Rectal smooth muscle tissue (tissue), 1 donor: Measurements from ENCODE around the gene RAB18.
"Not testable (repeated sequence)": the region's sequence is repeated elsewhere in the genome, so short reads cannot be mapped to it uniquely, and the experiment has no call there.

Experiments used
- H3K27ac ChIP-seq: one replicate; pipeline ENCODE4 v1.7.0; 2013; ENCODE audit warnings: low read depth, low read length, inconsistent platforms
- H3K27me3 ChIP-seq: one replicate; pipeline ENCODE4 v1.7.0; 2013; ENCODE audit warnings: low read length; ENCODE audit not compliant: control insufficient read depth, insufficient read depth
- H3K36me3 ChIP-seq: one replicate; pipeline ENCODE4 v1.7.0; 2013; ENCODE audit warnings: low read length; ENCODE audit not compliant: control insufficient read depth, insufficient read depth
- H3K4me1 ChIP-seq: one replicate; pipeline ENCODE4 v1.7.0; 2013; ENCODE audit warnings: low read length; ENCODE audit not compliant: control insufficient read depth, insufficient read depth
- H3K4me3 ChIP-seq: one replicate; pipeline ENCODE4 v1.7.0; 2013; ENCODE audit warnings: low read length
- H3K9ac ChIP-seq: one replicate; pipeline ENCODE4 v1.7.0; 2013; ENCODE audit warnings: low read length

RAB18 gene

GRCh38 chr10:27482984-27483956 lies 20.8 kb upstream of the RAB18 start:
- Histone ChIP-seq H3K9ac (no peak overlapping the region), H3K27ac (peak overlapping the region; percentile 53), H3K4me1 (peaks cover 12% of the 10 kb centered on the region), H3K27me3 (no peaks in the 10 kb centered on the region), H3K36me3 (no peaks in the 10 kb centered on the region), H3K4me3 (peak overlapping the region; percentile 16)

GRCh38 chr10:27485368-27485767 lies 18.7 kb upstream of the RAB18 start:
- Histone ChIP-seq H3K4me3 (no peak overlapping the region), H3K9ac (no peak overlapping the region), H3K36me3 (no peaks in the 10 kb centered on the region), H3K4me1 (peaks cover 12% of the 10 kb centered on the region), H3K27ac (peak overlapping the region; percentile 79), H3K27me3 (no peaks in the 10 kb centered on the region)

GRCh38 chr10:27485986-27486385 lies 18.1 kb upstream of the RAB18 start:
- H3K4me1 ChIP-seq = peaks cover 14% of the 10 kb centered on the region
- no peaks in the 10 kb centered on the region for H3K36me3 ChIP-seq
- H3K27me3 ChIP-seq = no peaks in the 10 kb centered on the region
- H3K9ac ChIP-seq = no peak overlapping the region
- no peak overlapping the region for H3K4me3 ChIP-seq
- H3K27ac ChIP-seq = peak overlapping the region; percentile 79

GRCh38 chr10:27490807-27491206 lies 13.3 kb upstream of the RAB18 start:
- Histone ChIP-seq H3K9ac (no peak overlapping the region), H3K4me1 (peaks cover 5% of the 10 kb centered on the region), H3K4me3 (no peak overlapping the region), H3K27me3 (no peaks in the 10 kb centered on the region), H3K27ac (no peak overlapping the region), H3K36me3 (no peaks in the 10 kb centered on the region)

GRCh38 chr10:27494116-27494805 lies 9.8 kb upstream of the RAB18 start:
- Histone ChIP-seq H3K27me3 (no peaks in the 10 kb centered on the region), H3K27ac (no peak overlapping the region), H3K9ac (no peak overlapping the region), H3K4me1 (peaks cover 2% of the 10 kb centered on the region), H3K4me3 (no peak overlapping the region), H3K36me3 (no peaks in the 10 kb centered on the region)

GRCh38 chr10:27496137-27496536 lies 8.0 kb upstream of the RAB18 start:
- Histone ChIP-seq H3K36me3 (no peaks in the 10 kb centered on the region), H3K9ac (no peak overlapping the region), H3K27me3 (no peaks in the 10 kb centered on the region), H3K4me1 (no peaks in the 10 kb centered on the region), H3K4me3 (no peak overlapping the region), H3K27ac (no peak overlapping the region)

- no peak overlapping the region for H3K27ac ChIP-seq
- H3K4me1 ChIP-seq = no peaks in the 10 kb centered on the region
- no peak overlapping the region for H3K9ac ChIP-seq
- H3K36me3 ChIP-seq = no peaks in the 10 kb centered on the region
- no peak overlapping the region for H3K4me3 ChIP-seq
- H3K27me3 ChIP-seq = no peaks in the 10 kb centered on the region
Observed at GRCh38 chr10:27500096-27500495, 4.0 kb upstream of the RAB18 start.

- peaks cover 3% of the 10 kb centered on the region for H3K4me1 ChIP-seq
- no peaks in the 10 kb centered on the region for H3K27me3 ChIP-seq
- no peaks in the 10 kb centered on the region for H3K36me3 ChIP-seq
- H3K27ac ChIP-seq = no peak overlapping the region
- H3K4me3 ChIP-seq = no peak overlapping the region
- H3K9ac ChIP-seq = no peak overlapping the region
Observed at GRCh38 chr10:27500886-27501285, 3.2 kb upstream of the RAB18 start.

- Histone ChIP-seq H3K27me3 (no peaks in the 10 kb centered on the region), H3K36me3 (no peaks in the 10 kb centered on the region)
Observed at GRCh38 chr10:27503498-27504006, 552 bp upstream of the RAB18 start.

GRCh38 chr10:27504808-27505460 lies 830 bp downstream of the RAB18 start:
- peak overlapping the region; percentile 92 for H3K9ac ChIP-seq
- peaks cover 10% of the 10 kb centered on the region for H3K4me1 ChIP-seq
- no peaks in the 10 kb centered on the region for H3K27me3 ChIP-seq
- peak overlapping the region; percentile 95 for H3K27ac ChIP-seq
- peak overlapping the region; percentile 98 for H3K4me3 ChIP-seq
- H3K36me3 ChIP-seq = no peaks in the 10 kb centered on the region

More at GRCh38 chr10:27503498-27504006, 552 bp upstream of the RAB18 start:
- Histone ChIP-seq H3K9ac (no peak overlapping the region), H3K27ac (peak overlapping the region; percentile 95), H3K4me1 (peaks cover 10% of the 10 kb centered on the region), H3K4me3 (peak overlapping the region; percentile 98)

- peaks cover 10% of the 10 kb centered on the region for H3K4me1 ChIP-seq
- not testable (repeated sequence) for H3K27me3 ChIP-seq, H3K27ac ChIP-seq, H3K36me3 ChIP-seq, H3K9ac ChIP-seq
- H3K4me3 ChIP-seq = peak overlapping the region; percentile 13
Observed at GRCh38 chr10:27505537-27505936, 1.4 kb downstream of the RAB18 start.

- H3K9ac ChIP-seq = no peak overlapping the region
- H3K27ac ChIP-seq = no peak overlapping the region
- H3K4me3 ChIP-seq = no peak overlapping the region
- peaks cover 10% of the 10 kb centered on the region for H3K4me1 ChIP-seq
- H3K36me3 ChIP-seq = no peaks in the 10 kb centered on the region
- H3K27me3 ChIP-seq = no peaks in the 10 kb centered on the region
Observed at GRCh38 chr10:27506280-27506679, 2.2 kb downstream of the RAB18 start.
